ENCODE data around the gene SGCE.

GRCh38 chr7:94576316-94576715 is 79.6 kb downstream of the SGCE start:
- no peak for TF ChIP-seq CTCF (conservative IDR thresholded peaks at IDR 0.05; ENCODE audit: low read depth, low read length)
- no peak for TF ChIP-seq EZH2 (IDR thresholded peaks at IDR 0.05; ENCODE audit: low read length, unreplicated experiment)
- no peak for TF ChIP-seq EZH2phosphoT487 (IDR thresholded peaks at IDR 0.05; ENCODE audit: borderline replicate concordance, low read length)
